ENCODE data around the gene NCKAP5L. TPM values are rescaled to one million over a fixed set of nuclear protein-coding genes. Genes with fewer than 3 reads are reported as not detected.
A peak's percentile ranks its signal among the peaks of the same experiment; 100 is the strongest.

The NCKAP5L gene
- total and polyA plus RNA-seq, 10 donors = 3.6 to 29.4 (median 21.1) TPM

GRCh38 chr12:49867570-49868341 lies 39.5 kb upstream of the NCKAP5L start:
- H3K4me3 ChIP-seq = no peak overlapping the region
- 55 to 66% (median 56%) methylated on average over 11 of the region's 11 CpGs for WGBS, 5 donors
- H3K4me1 ChIP-seq = peaks cover 0 to 32% (median 11%) of the 10 kb centered on the region in 6 donors
- peak overlapping the region in 2 of 8 donors; percentile 61 to 65 for H3K27ac ChIP-seq
- DNase-seq = peak; percentile 34
- peaks cover 0 to 32% (median 0%) of the 10 kb centered on the region in 7 donors for H3K27me3 ChIP-seq (replicated peaks in 1 of 7)
- H3K36me3 ChIP-seq = no peaks in the 10 kb centered on the region
- intact Hi-C loops (cut with DNase I; ENCODE audit: low total_unique reads) = loop anchor here (10.0 kb wide), 1 partner anchor 197 kb away; no protein-coding TSS in a partner anchor
- H3K9me3 ChIP-seq = no peaks in the 10 kb centered on the region
- TF ChIP-seq POLR2AphosphoS5 (IDR thresholded peaks at IDR 0.05) (no peak), CTCF (IDR thresholded peaks at IDR 0.05 in 8 of 11, conservative IDR thresholded peaks at IDR 0.05 in 3 of 11) (no peak), POLR2A (IDR thresholded peaks at IDR 0.05) (no peak)

GRCh38 chr12:49866859-49867569 lies 38.8 kb upstream of the NCKAP5L start:
- Histone ChIP-seq H3K27me3 (replicated peaks in 1 of 7) (peaks cover 0 to 32% (median 0%) of the 10 kb centered on the region in 7 donors), H3K4me3 (no peak overlapping the region), H3K27ac (no peak overlapping the region), H3K36me3 (no peaks in the 10 kb centered on the region), H3K4me1 (peaks cover 0 to 30% (median 11%) of the 10 kb centered on the region in 6 donors), H3K9me3 (no peaks in the 10 kb centered on the region)
- TF ChIP-seq POLR2AphosphoS5 (IDR thresholded peaks at IDR 0.05) (no peak), CTCF (IDR thresholded peaks at IDR 0.05 in 8 of 11, conservative IDR thresholded peaks at IDR 0.05 in 3 of 11) (peak; percentile 80 to 99 (median 95)), POLR2A (IDR thresholded peaks at IDR 0.05) (no peak)
- WGBS, 5 donors = 35 to 50% (median 44%) methylated on average over 19 of the region's 19 CpGs
- intact Hi-C loops (cut with DNase I; ENCODE audit: low total_unique reads) = loop anchor here (10.0 kb wide), 1 partner anchor 198 kb away; no protein-coding TSS in a partner anchor
- DNase-seq = peak; percentile 88

GRCh38 chr12:49865782-49866135 lies 37.5 kb upstream of the NCKAP5L start:
- intact Hi-C loops (cut with DNase I; ENCODE audit: low total_unique reads) = loop anchor here (10.0 kb wide), 1 partner anchor 199 kb away; no protein-coding TSS in a partner anchor

More at GRCh38 chr12:49865782-49866135, 37.5 kb upstream of the NCKAP5L start:
- 83 to 90% (median 89%) methylated on average over 8 of the region's 8 CpGs for WGBS, 5 donors
- Histone ChIP-seq H3K27ac (no peak overlapping the region), H3K4me3 (no peak overlapping the region), H3K36me3 (no peaks in the 10 kb centered on the region), H3K27me3 (replicated peaks in 1 of 7) (peaks cover 0 to 32% (median 0%) of the 10 kb centered on the region in 7 donors), H3K4me1 (peaks cover 0 to 30% (median 11%) of the 10 kb centered on the region in 6 donors), H3K9me3 (no peaks in the 10 kb centered on the region)
- peak; percentile 20 for DNase-seq
- TF ChIP-seq POLR2A (IDR thresholded peaks at IDR 0.05) = no peak
- no peak for TF ChIP-seq POLR2AphosphoS5 (IDR thresholded peaks at IDR 0.05)
- TF ChIP-seq CTCF (IDR thresholded peaks at IDR 0.05 in 8 of 11, conservative IDR thresholded peaks at IDR 0.05 in 3 of 11) = no peak
